H1 (cell line): ENCODE data around the gene ZNF44. TPM values are rescaled to one million over a fixed set of nuclear protein-coding genes. Genes with fewer than 3 reads are reported as not detected.

Experiments used
- CTCF ChIA-PET: fragments of 300-600 bp; sonication (Branson Sonifier 250); formaldehyde crosslinking; loops from one replicate; lab custom pipeline; 2021; ENCODE audit not compliant: partially characterized antibody; lab: Charles Lee
- POLR2A ChIA-PET: fragments of 300-600 bp; sonication (Branson Sonifier 250); formaldehyde crosslinking; loops from one replicate; lab custom pipeline; 2021; ENCODE audit warnings: inconsistent platforms; ENCODE audit not compliant: partially characterized antibody; lab: Charles Lee
- DNase-seq, 2 experiments: peaks; one replicate each; pipeline versions ENCODE4 v3.0.0 to v3.0.0-alpha.2; 2010 to 2022; ENCODE audit warnings: low spot score in 2 of 2, low read depth in 1 of 2, mixed read lengths in 1 of 2
- FAIRE-seq: peaks from 2 replicates; lab custom pipeline; 2011; peaks lifted over from hg19 to GRCh38; lab: Jason Lieb, UNC
- H2AFZ ChIP-seq: 2 replicates; pipeline ENCODE4 v1.8.1; 2012; ENCODE audit warnings: low read length, inconsistent platforms
- H2AK5ac ChIP-seq: 2 replicates; pipeline ENCODE4 v1.6.1; 2013; ENCODE audit warnings: low read depth, low read length
- H2BK120ac ChIP-seq: replicated peaks from 2 replicates; pipeline ENCODE3; 2013; ENCODE audit warnings: low read depth, low read length, inconsistent platforms
- H2BK12ac ChIP-seq: 2 replicates; pipeline ENCODE4 v1.6.1; 2013; ENCODE audit warnings: low read depth, low read length
- H2BK15ac ChIP-seq: 2 replicates; pipeline ENCODE4 v1.6.1; 2013; ENCODE audit warnings: low read length
- H2BK20ac ChIP-seq: 2 replicates; pipeline ENCODE4 v1.6.1; 2013; ENCODE audit warnings: low read length
- H2BK5ac ChIP-seq: 2 replicates; pipeline ENCODE4 v1.6.1; 2013; ENCODE audit warnings: low read depth, low read length
- H3K14ac ChIP-seq: 2 replicates; pipeline ENCODE4 v1.6.1; 2013; ENCODE audit warnings: inconsistent platforms; ENCODE audit not compliant: insufficient read length
- H3K18ac ChIP-seq: 2 replicates; pipeline ENCODE4 v1.6.1; 2013; ENCODE audit warnings: low read length; ENCODE audit errors: extremely low read depth
- H3K23ac ChIP-seq: 2 replicates; pipeline ENCODE4 v1.6.1; 2013; ENCODE audit warnings: inconsistent platforms; ENCODE audit not compliant: insufficient read length
- H3K23me2 ChIP-seq: 2 replicates; pipeline ENCODE4 v1.6.1; 2013; ENCODE audit warnings: low read depth, low read length
- H3K27ac ChIP-seq: 2 replicates; pipeline ENCODE4 v1.6.1; 2011; ENCODE audit warnings: low read depth, low read length, inconsistent platforms
- H3K27me3 ChIP-seq, 4 experiments: replicated peaks in 1 of 4; 1 replicate in 1 of 4; 2 replicates in 3 of 4; pipeline versions ENCODE4 v1.6.1 to v1.8.1; 2011 to 2013; ENCODE audit warnings: low read length in 3 of 4, mild to moderate bottlenecking in 3 of 4, inconsistent platforms in 2 of 4, mixed read lengths in 2 of 4, moderate library complexity in 1 of 4; ENCODE audit not compliant: control insufficient read depth in 3 of 4, insufficient read depth in 3 of 4; ENCODE audit errors: extremely low read depth in 1 of 4
- H3K36me3 ChIP-seq, 4 experiments: 2 replicates each; pipeline versions ENCODE4 v1.6.1 to v1.8.1; 2011 to 2013; ENCODE audit warnings: mild to moderate bottlenecking in 4 of 4, low read length in 3 of 4, moderate library complexity in 2 of 4, control low read depth in 1 of 4, inconsistent platforms in 1 of 4; ENCODE audit not compliant: insufficient read depth in 4 of 4, control insufficient read depth in 2 of 4
- H3K4ac ChIP-seq: replicated peaks from 2 replicates; pipeline ENCODE3; 2013; ENCODE audit warnings: low read length, low read depth, mixed read lengths, inconsistent platforms; ENCODE audit not compliant: insufficient read length
- H3K4me1 ChIP-seq, 4 experiments: replicated peaks in 1 of 4; 1 replicate in 1 of 4; 2 replicates in 3 of 4; pipeline versions ENCODE4 v1.6.1 to v1.8.1; 2011 to 2013; ENCODE audit warnings: low read length in 3 of 4, inconsistent platforms in 2 of 4, mixed read lengths in 1 of 4; ENCODE audit not compliant: insufficient read depth in 4 of 4, control insufficient read depth in 3 of 4
- H3K4me2 ChIP-seq, 2 experiments: 2 replicates each; pipeline versions ENCODE4 v1.6.1 to v1.8.1; 2011 to 2013; ENCODE audit warnings: low read depth in 2 of 2, low read length in 2 of 2, control low read depth in 1 of 2, inconsistent platforms in 1 of 2, mild to moderate bottlenecking in 1 of 2; ENCODE audit not compliant: insufficient read depth in 1 of 2
- H3K4me3 ChIP-seq, 4 experiments: fragments of 200-600, 300-600 bp in 1 of 4; sonication (generic), shearing (Covaris generic), sonication (Bioruptor Twin) in 1 of 4; 2 replicates each; pipeline versions ENCODE4 v1.5.1 to v1.8.1; 2011 to 2016; ENCODE audit warnings: low read length in 4 of 4, low read depth in 3 of 4, control low read depth in 2 of 4, inconsistent platforms in 2 of 4, mild to moderate bottlenecking in 2 of 4, mixed read lengths in 1 of 4, moderate library complexity in 1 of 4; ENCODE audit not compliant: insufficient read depth in 2 of 4; ENCODE audit errors: extremely low read depth in 1 of 4
- H3K56ac ChIP-seq: replicated peaks from 2 replicates; pipeline ENCODE3; 2013; ENCODE audit warnings: low read depth, mild to moderate bottlenecking, mixed read lengths, low read length, inconsistent platforms; ENCODE audit not compliant: insufficient read length
- H3K79me1 ChIP-seq: 2 replicates; pipeline ENCODE4 v1.6.1; 2013; ENCODE audit warnings: low read depth, low read length, control low read depth
- H3K79me2 ChIP-seq, 2 experiments: 2 replicates each; pipeline versions ENCODE4 v1.6.1 to v1.8.1; 2012 to 2013; ENCODE audit warnings: low read length in 2 of 2, mild to moderate bottlenecking in 2 of 2, inconsistent platforms in 1 of 2; ENCODE audit not compliant: insufficient read depth in 2 of 2, control insufficient read depth in 1 of 2
- H3K9ac ChIP-seq, 4 experiments: replicated peaks in 1 of 4; 1 replicate in 1 of 4; 2 replicates in 3 of 4; pipeline versions ENCODE4 v1.6.1 to v1.8.1; 2011 to 2013; ENCODE audit warnings: low read depth in 3 of 4, low read length in 3 of 4, control low read depth in 2 of 4, mild to moderate bottlenecking in 2 of 4, moderate library complexity in 2 of 4, inconsistent platforms in 1 of 4; ENCODE audit errors: extremely low read depth in 1 of 4
- H3K9me3 ChIP-seq, 2 experiments: 2 replicates each; pipeline versions ENCODE4 v1.6.1 to v1.8.1; 2012 to 2013; ENCODE audit warnings: mild to moderate bottlenecking in 2 of 2, moderate library complexity in 2 of 2, control low read depth in 1 of 2, inconsistent platforms in 1 of 2, low read depth in 1 of 2, low read length in 1 of 2, mixed read lengths in 1 of 2; ENCODE audit not compliant: insufficient read depth in 2 of 2
- H4K20me1 ChIP-seq, 2 experiments: replicated peaks in 1 of 2; 2 replicates each; pipeline versions ENCODE3 to v1.8.1; 2011 to 2013; ENCODE audit warnings: inconsistent platforms in 2 of 2, low read length in 2 of 2, mild to moderate bottlenecking in 1 of 2; ENCODE audit not compliant: insufficient read depth in 2 of 2, control insufficient read depth in 1 of 2
- H4K5ac ChIP-seq: 2 replicates; pipeline ENCODE4 v1.6.1; 2013; ENCODE audit warnings: low read length, low read depth, mixed read lengths, inconsistent platforms; ENCODE audit not compliant: insufficient read length
- H4K8ac ChIP-seq: 2 replicates; pipeline ENCODE4 v1.8.0; 2013; ENCODE audit warnings: mild to moderate bottlenecking, moderate library complexity, low read length, inconsistent platforms; ENCODE audit not compliant: insufficient read depth; ENCODE audit errors: extremely low read depth
- H4K91ac ChIP-seq: replicated peaks from 2 replicates; pipeline ENCODE3; 2013; ENCODE audit warnings: low read length, mixed read lengths, inconsistent platforms; ENCODE audit not compliant: insufficient read length
- ASH2L ChIP-seq: fragments of 200-600, 300-600 bp; sonication (generic); IDR thresholded peaks from one replicate; pipeline ENCODE4 v1.7.1; 2017; ENCODE audit warnings: low read length
- BRCA1 ChIP-seq: IDR thresholded peaks from 2 replicates; pipeline ENCODE4 v1.6.1; 2012; ENCODE audit warnings: low read depth, low read length, improper control_type of control experiment
- CHD2 ChIP-seq: IDR thresholded peaks from 2 replicates; pipeline ENCODE4 v1.6.1; 2012; ENCODE audit warnings: low read length, improper control_type of control experiment
- HDAC2 ChIP-seq, 2 experiments: fragments of 300-600 bp in 1 of 2; sonication (generic) in 1 of 2; IDR thresholded peaks; 2 replicates each; pipeline ENCODE4 v1.6.1; 2011 to 2012; ENCODE audit warnings: low read depth in 2 of 2, low read length in 2 of 2, mild to moderate bottlenecking in 2 of 2, moderate library complexity in 2 of 2, borderline replicate concordance in 1 of 2, inconsistent platforms in 1 of 2
- RAD21 ChIP-seq, 2 experiments: IDR thresholded peaks in 1 of 2; conservative IDR thresholded peaks in 1 of 2; 2 replicates each; pipeline ENCODE4 v1.6.1; 2011; ENCODE audit warnings: low read depth in 2 of 2, low read length in 2 of 2, improper control_type of control experiment in 1 of 2, inconsistent platforms in 1 of 2, mild to moderate bottlenecking in 1 of 2, moderate library complexity in 1 of 2
- SP4 ChIP-seq: IDR thresholded peaks from 2 replicates; pipeline ENCODE4 v1.6.1; 2012; ENCODE audit warnings: low read length, inconsistent platforms
- TBP ChIP-seq: IDR thresholded peaks from 2 replicates; pipeline ENCODE4 v1.6.1; 2011; ENCODE audit warnings: low read depth, low read length, improper control_type of control experiment
- WGBS, 2 experiments: shearing (Covaris generic) in 1 of 2; methylation state at CpG; one replicate each; pipeline versions ENCODE4 v1.1.6 to v1.1.7; 2013 to 2015; ENCODE audit warnings: low lambda C conversion rate in 2 of 2, mixed read lengths in 2 of 2, inconsistent platforms in 1 of 2, low coverage in 1 of 2, missing lambda C conversion rate in 1 of 2; ENCODE audit not compliant: insufficient replicate concordance in 2 of 2, insufficient coverage in 1 of 2, insufficient read length in 1 of 2; ENCODE audit errors: extremely low coverage in 1 of 2, missing lambda C conversion rate in 1 of 2; 5-methylcytosine and 5-hydroxymethylcytosine counted together
- polyA plus RNA-seq, 7 experiments: library from polyadenylated mRNA; depleted of rRNA in 3 of 7; stranded (reverse) in 5 of 7; unstranded in 2 of 7; fragments of >200 nt in 5 of 7; fragments of 200-250 nt in 2 of 7; gene quantifications; 1 replicate in 5 of 7; 2 replicates in 1 of 7; 4 replicates in 1 of 7; pipeline versions ENCODE4 v1.2.1 to v1.2.3, GENCODE V29; 2011 to 2013; ENCODE audit warnings: missing spikeins in 2 of 7, mixed read lengths in 2 of 7
- total RNA-seq: library from RNA; stranded (reverse); fragmentation: NEBNext Ultra II Directional; extraction: Animal tissue kit (Norgen Biotek cat#: 25700); gene quantifications from 2 replicates; pipeline ENCODE4 v1.2.1, GENCODE V29; 2021
- TF ChIP-seq, protein P1 (sequence below): IDR thresholded peaks from 2 replicates; pipeline ENCODE4 v1.6.1; 2012; ENCODE audit warnings: low read length, inconsistent platforms

Gene ZNF44
- total and polyA plus RNA-seq, 2 of the 8 experiments (the other 6 are each of a cell fraction or from before 2014, with no cell fraction given), result 1.3 to 2.8 TPM

DNA sequence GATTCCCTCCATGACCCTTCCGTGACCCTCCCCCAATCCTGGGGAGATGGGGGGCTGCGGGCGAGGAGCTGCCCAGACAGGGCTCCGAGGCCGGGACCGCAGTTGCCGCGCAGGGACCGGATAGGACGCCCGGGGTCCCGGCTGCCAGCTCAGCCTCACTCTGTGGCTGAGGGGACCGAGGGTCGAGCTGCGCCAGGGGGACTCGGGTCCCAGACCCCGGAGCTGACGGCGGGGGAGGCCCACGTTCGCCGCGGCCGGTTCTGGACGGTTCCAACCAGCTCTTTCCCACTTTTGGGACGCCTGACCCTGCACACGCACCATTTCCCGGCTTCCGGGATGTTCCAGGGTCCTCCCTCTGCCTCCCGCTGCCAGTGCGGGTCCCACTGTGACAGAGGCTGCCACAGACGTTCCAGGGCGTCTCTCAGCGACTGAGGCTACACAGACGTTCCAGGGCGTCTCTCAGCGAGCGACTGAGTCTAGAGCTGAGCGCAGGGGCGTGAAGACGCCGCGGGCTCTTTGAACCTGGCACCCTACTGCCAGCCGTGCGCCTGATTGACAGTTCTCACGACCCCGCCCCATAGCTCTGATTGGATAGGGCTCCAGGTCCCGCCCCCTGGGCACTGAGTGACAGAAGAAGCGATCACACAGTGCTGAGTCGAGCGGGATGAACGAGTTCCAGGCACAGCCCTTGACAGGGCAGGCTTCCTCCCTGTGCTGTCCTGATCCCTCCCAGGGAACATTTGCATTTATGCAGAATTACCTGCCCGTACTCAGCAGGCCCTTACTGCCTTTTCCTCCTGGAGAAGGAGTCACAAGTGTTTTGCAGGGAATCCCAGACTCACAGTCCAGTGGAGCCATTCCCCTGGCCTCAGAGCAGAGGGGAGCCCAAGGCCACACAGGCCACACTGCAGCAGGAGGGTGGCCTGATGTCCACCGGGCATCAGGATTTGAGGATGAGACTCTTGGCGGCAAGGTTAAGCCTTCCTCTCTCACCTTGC lies 38.8 kb upstream of the ZNF44 start, which contains the start of gene ZNF563:
Gene ZNF563, minus strand, starts transcription at position 472 of the 998 bp plus-strand sequence. Its CDS starts 151 bp downstream, at position 321.
- DNase-seq (peak; percentile 93 to 98), FAIRE-seq (peak; percentile 93)
- H2BK20ac ChIP-seq, result peak within 1 kb of the TSS; percentile 49; the same call in 1 of the 2 replicates
- peaks cover 2% of the 10 kb centered on the region for H3K23me2 ChIP-seq
- peaks cover 0 to 11% (median 7%) of the 10 kb centered on the region in 4 experiments; a peak in 4 of 7 replicates for H3K27me3 ChIP-seq
- no peaks in the 10 kb centered on the region for H4K20me1 ChIP-seq
- no peak within 1 kb of the TSS for H4K5ac ChIP-seq
- peak within 1 kb of the TSS; percentile 49 to 89 (median 82) for H3K4me3 ChIP-seq
- peak within 1 kb of the TSS; percentile 34; the same call in 1 of the 2 replicates for H3K27ac ChIP-seq
- peak within 1 kb of the TSS; percentile 77 to 78 for H3K4me2 ChIP-seq
- no peaks in the 10 kb centered on the region for H3K9me3 ChIP-seq
- H3K79me2 ChIP-seq, result no peaks in the 10 kb centered on the region
- peaks cover 0 to 5% (median 3%) of the 10 kb centered on the region in 4 experiments; a peak in 3 of 7 replicates for H3K4me1 ChIP-seq
- no peak within 1 kb of the TSS for H2BK120ac ChIP-seq
- peak within 1 kb of the TSS; percentile 78 for H2BK5ac ChIP-seq
- H4K91ac ChIP-seq, result no peak within 1 kb of the TSS
- H3K36me3 ChIP-seq, result no peaks in the 10 kb centered on the region
- CTCF ChIA-PET, result interaction anchor here (0.9 to 1.8 kb wide), 5 partner anchors 11 to 132 kb away, joined by 3 to 9 read pairs (median 5); partner anchors contain the start of genes ZNF44 and ZNF442
- peak within 1 kb of the TSS; percentile 36 to 70 (median 70) for H3K9ac ChIP-seq
- POLR2A ChIA-PET, result interaction anchor here (0.5 to 2.3 kb wide), 11 partner anchors 18 to 345 kb away, joined by 3 to 10 read pairs (median 4); partner anchors contain the start of genes ZNF44, ZNF442, ZNF490 and ZNF625
- no peak within 1 kb of the TSS for H3K56ac ChIP-seq
- H4K8ac ChIP-seq, result peak within 1 kb of the TSS; percentile 98
- H3K79me1 ChIP-seq, result no peaks in the 10 kb centered on the region
- no peak within 1 kb of the TSS for H3K23ac ChIP-seq
- peak within 1 kb of the TSS; percentile 39; the same call in 1 of the 2 replicates for H2BK12ac ChIP-seq
- H3K18ac ChIP-seq, result no peak within 1 kb of the TSS
- peak within 1 kb of the TSS; percentile 98 for H2AFZ ChIP-seq
- no peak within 1 kb of the TSS for H3K4ac ChIP-seq
- H2BK15ac ChIP-seq, result peak within 1 kb of the TSS; percentile 31; the same call in 1 of the 2 replicates
- H2AK5ac ChIP-seq, result no peak within 1 kb of the TSS
- WGBS, 2 experiments, result 5% methylated on average over 50 of the region's 55 CpGs; no CpG with 5 or more reads in 1 of the 2 experiments
- no peak within 1 kb of the TSS for H3K14ac ChIP-seq
- 0 out of 4 replicates have a peak, but pooled peaks of 1 of the 2 experiments have one; percentile 27 for TF ChIP-seq HDAC2 (IDR thresholded peaks at IDR 0.05; ENCODE audit: borderline replicate concordance in 1 of 2, low read depth in 2 of 2, low read length in 2 of 2)
- peak; percentile 95 for TF ChIP-seq SP4
- TF ChIP-seq, protein P1, sequence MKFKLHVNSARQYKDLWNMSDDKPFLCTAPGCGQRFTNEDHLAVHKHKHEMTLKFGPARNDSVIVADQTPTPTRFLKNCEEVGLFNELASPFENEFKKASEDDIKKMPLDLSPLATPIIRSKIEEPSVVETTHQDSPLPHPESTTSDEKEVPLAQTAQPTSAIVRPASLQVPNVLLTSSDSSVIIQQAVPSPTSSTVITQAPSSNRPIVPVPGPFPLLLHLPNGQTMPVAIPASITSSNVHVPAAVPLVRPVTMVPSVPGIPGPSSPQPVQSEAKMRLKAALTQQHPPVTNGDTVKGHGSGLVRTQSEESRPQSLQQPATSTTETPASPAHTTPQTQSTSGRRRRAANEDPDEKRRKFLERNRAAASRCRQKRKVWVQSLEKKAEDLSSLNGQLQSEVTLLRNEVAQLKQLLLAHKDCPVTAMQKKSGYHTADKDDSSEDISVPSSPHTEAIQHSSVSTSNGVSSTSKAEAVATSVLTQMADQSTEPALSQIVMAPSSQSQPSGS, result no peak
- peak; percentile 42 for TF ChIP-seq ASH2L
- TF ChIP-seq BRCA1, result no peak
- peak; percentile 67; the same call in 1 of the 2 replicates for TF ChIP-seq TBP
- TF ChIP-seq CHD2, result peak; percentile 88
- no peak for TF ChIP-seq RAD21 (IDR thresholded peaks at IDR 0.05 in 1 of 2, conservative IDR thresholded peaks at IDR 0.05 in 1 of 2; ENCODE audit: low read depth in 2 of 2, low read length in 2 of 2)
